Dermis blood vessel endothelial cell (primary cell): ENCODE data around the gene MRPL21. TPM values are rescaled to one million over a fixed set of nuclear protein-coding genes. Genes with fewer than 3 reads are reported as not detected.

Experiments
- total RNA-seq: library from RNA; depleted of rRNA; stranded (reverse); fragments of >200 nt; gene quantifications from 2 replicates; pipeline ENCODE4 v1.2.3, GENCODE V29; 2014

MRPL21 gene
- total RNA-seq, 1 donor from 2014 or later = 50.5 TPM

Other genes with a start within 250 kb of the MRPL21 start
- 0.17 and 0.74 TPM in 2 replicates for gene GAL, start 219.3 kb downstream of the MRPL21 start, total RNA-seq
- gene TESMIN, start 152.3 kb downstream of the MRPL21 start, total RNA-seq = 2.4 and 6.0 TPM in 2 replicates
- 141 and 197 TPM in 2 replicates for gene CPT1A, start 61.9 kb downstream of the MRPL21 start, total RNA-seq
- gene IGHMBP2, start 59 bp upstream of the MRPL21 start, total RNA-seq = 12.1 and 20.9 TPM in 2 replicates
- not detected in 2 replicates for gene MRGPRD, start 77.2 kb upstream of the MRPL21 start, total RNA-seq
- 0.05 and 0.17 TPM in 2 replicates for gene MRGPRF, start 109.4 kb upstream of the MRPL21 start, total RNA-seq
- gene TPCN2, start 145.1 kb upstream of the MRPL21 start, total RNA-seq = 13.8 and 14.3 TPM in 2 replicates